ENCODE results near the gene NOC2L. TPM values are rescaled to one million over a fixed set of nuclear protein-coding genes. Genes with fewer than 3 reads are reported as not detected.

Gene NOC2L
- total RNA-seq: 36.6 and 46.5 TPM in 2 replicates

GRCh38 chr1:958823-959730 is at the start of gene NOC2L:
NOC2L (minus strand) TSS chr1:959256; CDS start chr1:959240, 16 bp downstream.

GRCh38 chr1:999725-1000356 is 40.8 kb upstream of the NOC2L start, which contains the start of gene HES4:
HES4 (minus strand) TSS chr1:1000097; CDS start chr1:999973, 124 bp downstream.

GRCh38 chr1:981955-982558 is 23.0 kb upstream of the NOC2L start, which contains the start of gene PERM1:
PERM1 (minus strand) TSS chr1:982093; CDS start chr1:981029, 1,064 bp downstream.

DNA sequence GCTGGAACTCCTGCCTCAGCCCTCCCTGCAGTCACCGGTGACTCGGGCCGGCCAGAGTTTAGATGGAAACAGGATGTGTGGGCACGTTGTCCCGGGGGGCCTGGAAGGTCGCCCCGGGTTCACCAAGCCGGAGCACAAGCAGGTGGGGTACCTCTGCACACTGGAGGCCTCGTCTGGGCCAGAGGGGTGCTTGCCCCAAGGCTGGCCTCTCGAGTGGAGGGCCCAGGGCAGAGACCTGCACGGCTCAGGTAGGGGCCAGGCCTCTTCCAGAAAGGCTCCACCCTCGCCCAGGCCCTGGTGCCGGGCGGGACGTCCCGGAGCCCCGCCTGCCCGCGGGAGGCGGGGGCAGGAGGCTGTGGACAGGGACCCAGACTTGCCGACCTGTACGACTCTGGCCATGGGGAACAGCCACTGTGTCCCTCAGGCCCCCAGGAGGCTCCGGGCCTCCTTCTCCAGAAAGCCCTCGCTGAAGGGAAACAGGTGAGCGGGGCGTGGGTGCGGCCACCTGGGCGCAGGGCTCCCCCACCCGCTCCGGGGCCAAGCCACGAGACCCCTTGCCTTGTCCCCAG is 7.2 kb upstream of the NOC2L start, which contains the start of gene PLEKHN1:
PLEKHN1 (plus strand) TSS at position 348 of the 569 bp plus-strand sequence; CDS start at position 398, 50 bp downstream.

DNA sequence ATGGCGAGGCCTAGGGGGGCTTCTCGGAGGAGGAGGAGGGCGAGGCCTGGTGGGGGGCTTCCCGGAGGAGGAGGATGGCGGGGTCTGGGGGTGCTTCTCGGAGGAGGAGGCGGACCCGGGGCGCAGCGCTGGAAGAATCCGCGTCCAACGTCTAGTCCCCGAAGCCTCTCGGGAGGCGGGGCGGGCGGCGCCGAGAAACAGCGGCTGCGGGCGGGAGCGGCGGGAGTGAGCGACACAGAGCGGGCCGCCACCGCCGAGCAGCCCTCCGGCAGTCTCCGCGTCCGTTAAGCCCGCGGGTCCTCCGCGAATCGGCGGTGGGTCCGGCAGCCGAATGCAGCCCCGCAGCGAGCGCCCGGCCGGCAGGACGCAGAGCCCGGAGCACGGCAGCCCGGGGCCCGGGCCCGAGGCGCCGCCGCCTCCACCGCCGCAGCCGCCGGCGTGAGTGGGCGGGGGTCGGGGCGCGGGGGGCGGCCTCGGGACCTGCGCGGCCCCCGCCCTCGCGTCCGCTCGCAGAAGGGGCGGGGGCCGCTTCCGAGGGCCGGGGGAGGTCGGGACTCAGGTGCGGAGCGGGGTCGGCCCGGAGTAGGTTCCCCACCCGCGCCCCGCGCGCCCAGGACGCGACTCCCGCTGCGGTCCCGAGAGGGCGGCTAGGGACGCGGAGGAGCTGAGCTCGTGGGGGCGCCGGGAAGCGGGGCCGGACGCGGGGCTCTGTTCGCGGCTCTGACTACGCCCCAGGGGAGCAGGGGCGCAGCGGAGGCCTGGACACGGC is 1.5 kb upstream of the NOC2L start, which contains the start of gene KLHL17:
KLHL17 (plus strand) TSS at position 222 of the 769 bp plus-strand sequence; CDS start at position 332, 110 bp downstream.

GRCh38 chr1:923131-923990 is 35.7 kb downstream of the NOC2L start, which contains the start of gene SAMD11:
SAMD11 (plus strand) TSS chr1:923923; CDS start chr1:924432, 509 bp downstream.

Other genes with a start within 250 kb of the NOC2L start
- 11.4 and 12.5 TPM in 2 replicates for gene SAMD11, start 35.3 kb downstream of the NOC2L start, total RNA-seq
- 4.4 and 4.5 TPM in 2 replicates for gene KLHL17, start 1.3 kb upstream of the NOC2L start, total RNA-seq
- gene PLEKHN1, start 7.2 kb upstream of the NOC2L start, total RNA-seq: 0.24 and 0.50 TPM in 2 replicates
- gene PERM1, start 22.8 kb upstream of the NOC2L start, total RNA-seq: not detected in 2 replicates
- gene HES4, start 40.8 kb upstream of the NOC2L start, total RNA-seq: 4.9 and 6.0 TPM in 2 replicates
- 44.0 and 76.6 TPM in 2 replicates for gene ISG15, start 54.2 kb upstream of the NOC2L start, total RNA-seq
- 47.6 and 49.2 TPM in 2 replicates for gene AGRN, start 60.9 kb upstream of the NOC2L start, total RNA-seq
- not detected in 2 replicates for gene RNF223, start 115.0 kb upstream of the NOC2L start, total RNA-seq
- 5.5 and 11.3 TPM in 2 replicates for gene C1orf159, start 156.8 kb upstream of the NOC2L start, total RNA-seq
- not detected in 2 replicates for gene TTLL10, start 214.6 kb upstream of the NOC2L start, total RNA-seq
- gene TNFRSF18, start 247.3 kb upstream of the NOC2L start, total RNA-seq: 4.1 TPM in 1 of 2 replicates, not detected in the other

Measured in cardiac ventricle fibroblast (primary cell).